Right renal pelvis (tissue), 4 donors: ENCODE results near the gene TRAPPC8. TPM values are rescaled to one million over a fixed set of nuclear protein-coding genes. Genes with fewer than 3 reads are reported as not detected.
"Not testable (repeated sequence)": the region's sequence is repeated elsewhere in the genome, so short reads cannot be mapped to it uniquely, and the experiment has no call there.

Source experiments
- DNase-seq, 4 donors: peaks; one replicate each; pipeline ENCODE4 v3.0.0-alpha.2; 2013; ENCODE audit warnings: low read depth in 4 of 4, low spot score in 3 of 4, missing footprints in 1 of 4
- polyA plus RNA-seq, 4 donors: library from polyadenylated mRNA; unstranded; fragments of 120-200 nt; gene quantifications; one replicate each; pipeline ENCODE4 v1.2.1, GENCODE V29; 2013; ENCODE audit not compliant: insufficient read length in 4 of 4

Gene TRAPPC8
- polyA plus RNA-seq, 4 donors = 52.9 to 69.2 (median 63.3) TPM

GRCh38 chr18:31875301-31875700, 67.6 kb downstream of the TRAPPC8 start:
- DNase-seq = no peak

DNA sequence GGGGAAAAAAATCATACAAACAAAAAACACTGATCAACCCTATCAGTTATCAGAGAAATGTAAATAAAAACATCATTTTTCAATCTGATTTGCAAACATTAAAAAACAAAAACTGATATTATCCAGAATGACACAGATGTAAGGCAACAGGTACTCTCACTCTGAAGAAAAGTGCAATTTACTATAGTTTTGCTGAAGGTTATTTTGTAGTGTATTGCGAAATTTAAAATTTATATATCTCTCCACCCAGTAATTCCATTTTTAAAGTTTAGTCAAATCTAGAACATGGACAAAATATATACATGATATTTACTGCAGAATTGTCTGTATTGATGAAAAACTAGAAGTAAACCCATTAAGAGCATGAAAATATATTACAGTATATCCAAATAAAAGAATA, 79.8 kb downstream of the TRAPPC8 start:
- no peak for DNase-seq

GRCh38 chr18:31860488-31860887, 82.4 kb downstream of the TRAPPC8 start:
- no peak for DNase-seq

DNA sequence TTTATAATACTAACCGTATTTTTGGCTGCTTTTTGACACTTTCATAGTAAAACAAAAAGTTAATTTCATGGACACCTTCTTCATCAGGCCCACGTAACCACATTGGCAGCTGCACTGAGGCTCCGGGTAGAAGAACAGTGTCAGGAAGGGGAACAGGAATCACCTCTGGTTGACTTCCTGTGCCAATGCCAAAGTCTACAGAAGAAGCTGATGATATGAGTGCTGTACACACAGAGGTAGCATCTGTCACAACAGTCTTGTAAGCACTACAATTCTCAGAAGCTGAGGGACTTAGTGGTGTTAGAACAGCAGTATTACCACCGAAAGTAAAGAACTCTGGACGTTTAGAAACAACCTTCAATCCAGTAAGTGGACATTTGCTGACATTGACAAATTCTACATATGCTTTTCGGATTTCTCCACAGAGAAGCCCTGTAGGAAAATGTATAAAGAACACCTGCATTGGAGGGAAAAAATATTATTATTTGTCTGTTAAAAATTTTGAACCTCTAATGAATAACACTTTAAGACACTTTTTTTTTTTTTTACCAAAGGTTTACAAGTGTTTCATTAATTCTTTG, 85.3 kb downstream of the TRAPPC8 start:
- DNase-seq = no peak

DNA sequence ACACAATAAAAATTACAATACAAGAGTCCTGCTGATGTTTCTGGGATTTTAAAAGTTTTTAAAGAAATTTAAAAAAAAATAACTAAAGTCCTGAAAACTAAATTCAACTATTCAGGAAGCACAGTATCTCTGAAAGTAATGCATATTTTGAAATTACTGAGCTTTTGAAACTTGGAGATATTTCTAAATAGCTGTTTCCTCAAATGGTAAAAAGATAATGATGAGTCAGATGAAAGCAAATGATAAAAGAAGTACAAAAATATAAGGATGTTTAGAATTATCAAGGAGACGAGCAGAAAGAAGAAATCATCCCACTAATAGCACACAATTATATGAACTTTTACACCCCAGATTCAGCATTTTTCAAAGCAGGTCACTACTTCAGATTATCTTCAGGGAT, 92.1 kb downstream of the TRAPPC8 start:
- no peak for DNase-seq

GRCh38 chr18:31840499-31840898, 102.4 kb downstream of the TRAPPC8 start:
- DNase-seq = no peak

- no peak for DNase-seq
Observed at GRCh38 chr18:31837879-31838278, 105.0 kb downstream of the TRAPPC8 start.

GRCh38 chr18:31835528-31836133, 107.3 kb downstream of the TRAPPC8 start:
- DNase-seq = no peak

DNA sequence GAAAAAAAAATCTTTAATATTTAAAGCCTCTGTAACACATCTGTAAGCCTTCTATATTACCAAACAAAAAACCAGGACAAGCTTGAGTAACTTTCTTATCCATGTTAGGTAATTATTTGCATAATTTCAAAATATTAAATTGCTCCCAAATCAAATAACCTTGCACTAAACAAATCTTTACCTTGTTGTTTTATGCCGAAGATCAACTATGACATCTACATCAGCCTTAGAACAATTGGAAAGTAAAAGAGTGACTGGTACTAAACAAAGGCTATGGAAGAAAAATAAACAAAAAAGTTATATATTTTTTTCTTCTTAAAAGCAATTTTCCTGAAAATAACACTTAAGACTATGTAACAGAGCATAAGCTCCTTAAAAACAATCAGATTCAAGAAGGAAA, 111.0 kb downstream of the TRAPPC8 start:
- DNase-seq = no peak

- no peak for DNase-seq
Observed at GRCh38 chr18:31830686-31831085, 112.2 kb downstream of the TRAPPC8 start.

GRCh38 chr18:31828613-31829012, 114.3 kb downstream of the TRAPPC8 start:
- DNase-seq = no peak

DNA sequence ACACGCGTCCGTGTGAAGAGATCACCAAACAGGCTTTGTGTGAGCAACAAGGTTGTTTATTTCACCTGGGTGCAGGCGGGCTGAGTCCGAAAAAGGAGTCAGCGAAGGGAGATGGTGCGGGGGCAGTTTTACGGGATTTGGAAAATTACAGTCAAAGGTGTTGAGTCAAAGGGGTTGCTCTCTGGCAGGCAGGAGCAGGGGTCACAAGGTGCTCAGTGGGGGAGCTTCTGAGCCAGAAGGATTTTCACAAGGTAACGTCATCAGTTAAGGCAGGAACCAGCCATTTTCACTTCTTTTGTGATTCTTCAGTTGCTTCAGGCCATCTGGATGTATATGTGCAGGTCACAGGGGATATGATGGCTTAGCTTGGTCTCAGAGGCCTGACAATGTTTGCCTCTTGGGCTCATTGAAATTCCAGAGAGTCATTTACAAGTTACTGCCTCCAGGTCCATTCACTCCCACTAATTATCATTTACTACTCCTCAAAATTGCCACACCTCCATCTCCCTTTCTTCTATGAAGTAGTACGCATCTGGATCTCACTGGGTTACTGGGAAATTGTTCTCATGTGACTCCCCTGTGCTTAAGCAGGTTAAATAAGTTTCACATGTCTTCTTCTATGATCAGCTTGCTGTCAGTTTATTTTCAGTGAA, 116.1 kb downstream of the TRAPPC8 start:
- DNase-seq = not testable (repeated sequence)

DNA sequence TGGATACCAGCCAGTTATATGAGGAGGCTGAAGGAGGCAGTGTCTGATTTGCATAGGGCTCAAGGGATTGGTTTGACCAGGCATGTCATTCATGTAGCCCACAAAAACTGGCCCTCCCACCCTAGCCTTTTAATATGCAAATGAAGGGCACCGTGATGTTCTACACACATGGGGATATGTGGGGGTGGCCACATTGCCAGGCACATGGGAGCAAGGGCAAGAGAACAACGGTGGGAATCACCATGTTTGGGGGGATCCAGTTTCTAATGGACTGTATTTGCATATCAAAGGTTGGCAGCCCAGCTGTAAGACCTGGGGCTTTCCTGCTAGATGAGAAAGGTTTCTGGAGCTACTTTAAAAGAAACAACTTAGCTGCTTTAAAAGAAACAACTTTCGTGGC, 117.2 kb downstream of the TRAPPC8 start:
- DNase-seq = no peak

DNA sequence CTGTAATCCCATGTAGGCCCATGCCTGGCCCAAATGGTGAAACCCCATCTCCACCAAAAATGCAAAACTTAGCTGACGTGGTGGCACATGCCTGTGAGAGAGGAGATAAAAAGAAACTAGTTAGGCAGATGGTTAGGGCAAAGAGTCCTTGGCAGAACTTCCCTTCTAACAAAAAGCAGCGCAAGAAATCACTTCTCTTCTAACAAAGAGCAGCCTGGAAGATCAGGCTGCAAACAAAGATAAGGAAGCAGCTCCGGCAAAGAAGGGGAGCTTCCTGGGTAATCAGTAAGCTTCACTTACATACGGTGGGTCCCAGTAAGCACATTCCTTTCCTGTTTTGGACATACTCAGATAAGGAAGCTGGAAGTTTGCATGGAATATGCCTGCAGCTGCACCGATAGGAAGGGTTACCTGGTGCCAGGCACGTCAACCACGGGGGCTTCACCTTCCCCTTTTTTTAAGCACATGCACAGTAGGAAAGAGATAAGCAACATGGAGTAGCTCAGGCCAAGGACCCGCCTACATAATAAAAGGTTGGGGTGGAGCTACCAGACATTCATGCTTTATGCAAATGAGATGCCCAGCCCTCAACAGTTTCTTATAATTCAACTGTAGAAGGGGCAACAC, 121.3 kb downstream of the TRAPPC8 start:
- DNase-seq = no peak

DNA sequence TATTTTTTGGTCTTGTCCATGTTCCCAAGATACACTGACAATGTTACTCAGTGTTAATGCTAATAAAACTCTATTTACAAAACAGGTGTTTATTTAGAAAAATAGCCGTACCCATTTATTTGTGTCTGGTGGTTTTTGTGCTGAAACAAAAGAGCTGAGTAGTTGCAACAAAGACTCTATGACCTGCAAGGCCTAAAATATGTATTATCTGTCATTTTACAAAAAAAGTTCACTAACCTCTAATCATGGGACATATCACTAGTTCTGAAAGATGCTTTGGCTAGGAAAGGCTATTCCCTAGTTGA, 123.1 kb downstream of the TRAPPC8 start:
- DNase-seq = no peak

DNA sequence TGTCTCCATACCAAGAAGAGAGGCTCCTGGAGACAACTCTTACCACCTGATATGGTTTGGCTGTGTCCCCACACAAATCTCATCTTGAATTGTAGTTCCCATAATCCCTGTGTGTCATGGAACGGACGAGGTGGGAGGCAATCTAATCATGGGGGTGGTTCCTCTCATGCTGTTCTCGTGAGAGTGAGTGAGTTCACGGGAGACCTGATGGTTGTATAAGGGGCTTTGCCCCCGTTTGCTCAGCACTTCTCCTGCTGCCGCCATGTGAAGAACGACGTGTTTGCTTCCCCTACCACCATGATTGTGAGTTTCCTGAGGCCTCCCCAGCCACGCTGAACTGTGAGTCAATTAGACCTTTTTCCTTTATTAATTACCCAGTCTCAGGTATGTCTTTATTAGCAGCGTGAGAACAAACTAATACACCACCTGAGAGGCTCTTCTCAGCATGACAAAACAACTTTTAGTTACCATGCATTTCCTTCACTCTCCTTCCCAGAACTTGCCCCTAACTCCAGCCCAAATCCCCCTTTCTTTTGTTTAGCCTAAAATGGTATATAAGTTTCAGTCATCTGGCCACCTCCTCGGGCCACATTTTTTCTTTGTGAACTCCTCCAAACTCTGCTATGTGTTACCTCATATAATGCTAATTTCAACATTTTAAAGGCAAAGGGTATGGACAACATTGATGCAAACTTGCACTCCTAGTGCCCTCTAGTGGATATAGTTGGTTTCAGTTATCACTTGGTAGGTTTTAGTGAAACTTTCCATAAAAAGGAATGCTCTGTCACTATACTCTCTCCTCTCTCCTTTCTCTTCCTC, 123.6 kb downstream of the TRAPPC8 start:
- DNase-seq = peak; percentile 31 to 49 (median 39)

- no peak for DNase-seq
Observed at GRCh38 chr18:31814132-31814531, 128.8 kb downstream of the TRAPPC8 start.

DNA sequence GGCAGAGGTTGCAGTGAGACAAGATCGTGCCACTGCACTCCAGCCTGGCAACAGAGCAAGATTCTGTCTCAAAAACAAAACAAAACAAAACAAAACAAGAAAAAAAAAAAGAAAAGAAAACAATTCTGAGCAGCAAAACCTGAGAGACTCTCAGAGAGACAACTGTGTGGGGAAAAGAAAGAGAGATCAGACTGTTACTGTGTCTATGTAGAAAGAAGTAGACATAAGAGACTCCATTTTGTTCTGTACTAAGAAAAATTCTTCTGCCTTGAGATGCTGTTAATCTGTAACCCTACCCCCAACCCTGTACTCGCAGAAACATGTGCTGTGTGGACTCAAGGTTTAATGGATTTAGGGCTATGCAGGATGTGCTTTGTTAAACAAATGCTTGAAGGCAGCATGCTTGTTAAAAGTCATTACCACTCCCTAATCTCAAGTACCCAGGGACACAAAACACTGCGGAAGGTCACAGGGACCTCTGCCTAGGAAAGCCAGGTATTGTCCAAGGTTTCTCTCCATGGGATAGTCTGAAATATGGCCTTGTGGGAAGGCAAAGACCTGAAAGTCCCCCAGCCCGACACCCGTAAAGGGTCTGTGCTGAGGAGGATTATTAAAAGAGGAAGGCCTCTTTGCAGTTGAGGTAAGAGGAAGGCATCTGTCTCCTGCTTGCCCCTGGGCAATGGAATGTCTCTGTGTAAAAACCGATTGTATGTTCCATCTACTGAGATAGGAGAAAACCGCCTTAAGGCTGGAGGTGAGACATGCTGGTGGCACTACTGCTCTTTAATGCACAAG, 132.4 kb downstream of the TRAPPC8 start:
- DNase-seq = not testable (repeated sequence)

- DNase-seq = not testable (repeated sequence)
Observed at GRCh38 chr18:31809049-31809448, 133.9 kb downstream of the TRAPPC8 start.

DNA sequence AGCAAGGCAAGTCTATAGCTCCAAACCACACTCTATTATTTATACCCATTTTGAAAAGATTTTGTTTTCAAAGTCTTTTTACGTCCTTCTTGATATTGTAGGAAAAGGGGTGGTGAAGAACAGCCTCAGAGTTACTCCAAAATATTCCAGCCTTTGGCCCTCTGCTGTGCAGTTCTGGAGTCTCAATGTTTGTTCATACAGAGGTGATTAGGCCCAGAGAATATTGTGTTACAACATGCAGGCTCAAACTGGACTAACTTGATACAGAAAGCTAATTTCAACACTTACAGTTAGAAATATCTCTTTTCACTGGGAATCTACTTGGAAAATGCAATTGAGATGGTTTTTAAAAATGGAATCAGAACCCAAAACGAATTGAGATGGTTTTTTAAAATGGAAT, 141.8 kb downstream of the TRAPPC8 start:
- DNase-seq = no peak
